MM.1S (cell line): Measurements from ENCODE around the gene CACFD1.

ENCODE experiments used
- DNase-seq: peaks from one replicate; pipeline ENCODE4 v3.0.0-alpha.2; 2015
- H2AFZ ChIP-seq: fragments of 300-600 bp; sonication (generic); 2 replicates; pipeline ENCODE4 v1.6.0; 2016; ENCODE audit warnings: antibody characterized with exemption, low read length
- H3F3A ChIP-seq: fragments of 300-600 bp; sonication (generic); 2 replicates; pipeline ENCODE4 v1.6.1; 2016; ENCODE audit warnings: mild to moderate bottlenecking, antibody characterized with exemption, low read length, moderate library complexity, mixed read lengths; ENCODE audit not compliant: insufficient read depth
- H3K27ac ChIP-seq: fragments of 300-600 bp; sonication (generic); 2 replicates; pipeline ENCODE4 v1.5.1; 2016; ENCODE audit warnings: mild to moderate bottlenecking, low read length
- H3K27me3 ChIP-seq: fragments of 300-600 bp; sonication (generic); replicated peaks from 2 replicates; pipeline ENCODE4 v1.6.0; 2016; ENCODE audit warnings: low read length; ENCODE audit not compliant: insufficient read depth
- H3K36me3 ChIP-seq: fragments of 300-600 bp; sonication (generic); replicated peaks from 2 replicates; pipeline ENCODE4 v1.6.1; 2016; ENCODE audit warnings: mild to moderate bottlenecking, low read length, mixed read lengths; ENCODE audit not compliant: insufficient read depth
- H3K4me1 ChIP-seq: fragments of 300-600 bp; sonication (generic); 2 replicates; pipeline ENCODE4 v1.6.1; 2016; ENCODE audit warnings: low read length, mixed read lengths
- H3K4me2 ChIP-seq: fragments of 300-600 bp; sonication (generic); 2 replicates; pipeline ENCODE4 v1.6.0; 2016; ENCODE audit warnings: low read depth, low read length
- H3K4me3 ChIP-seq: fragments of 300-600 bp; sonication (generic); 2 replicates; pipeline ENCODE4 v1.5.1; 2016; ENCODE audit warnings: low read length, mixed read lengths
- H3K79me2 ChIP-seq: fragments of 300-600 bp; sonication (generic); 2 replicates; pipeline ENCODE4 v1.6.1; 2016; ENCODE audit warnings: mixed run types, low read length, mixed read lengths
- H3K9ac ChIP-seq: fragments of 300-600 bp; sonication (generic); 2 replicates; pipeline ENCODE4 v1.6.1; 2016; ENCODE audit warnings: low read length, mixed read lengths
- H3K9me2 ChIP-seq: fragments of 300-600 bp; sonication (generic); replicated peaks from 2 replicates; pipeline ENCODE4 v1.6.1; 2016; ENCODE audit warnings: mild to moderate bottlenecking, low read length, mixed read lengths; ENCODE audit not compliant: insufficient read depth
- H3K9me3 ChIP-seq: fragments of 300-600 bp; sonication (generic); replicated peaks from 2 replicates; pipeline ENCODE4 v1.6.1; 2016; ENCODE audit warnings: mild to moderate bottlenecking, low read length, mixed read lengths; ENCODE audit not compliant: insufficient read depth
- H4K20me1 ChIP-seq: fragments of 300-600 bp; sonication (generic); 2 replicates; pipeline ENCODE4 v1.6.1; 2016; ENCODE audit warnings: mild to moderate bottlenecking, low read length, moderate library complexity, mixed read lengths; ENCODE audit not compliant: insufficient read depth
- CTCF ChIP-seq: fragments of 300-600 bp; sonication (generic); IDR thresholded peaks from 2 replicates; pipeline ENCODE4 v1.5.1; 2016; ENCODE audit warnings: antibody characterized with exemption, low read length, mixed read lengths
- EZH2 ChIP-seq: fragments of 300-600 bp; sonication (generic); optimal IDR thresholded peaks from 2 replicates; pipeline ENCODE3; 2017; ENCODE audit warnings: low read depth, mild to moderate bottlenecking, antibody characterized with exemption, low read length, mixed read lengths
- EZH2phosphoT487 ChIP-seq: fragments of 300-600 bp; sonication (generic); IDR thresholded peaks from 2 replicates; pipeline ENCODE4 v1.6.1; 2018; ENCODE audit warnings: antibody characterized with exemption, low read length

Gene CACFD1

GRCh38 chr9:133519693-133520092, 59.9 kb downstream of the CACFD1 start:
- H3K9me2 ChIP-seq, result no peaks in the 10 kb centered on the region
- H3K36me3 ChIP-seq, result no peaks in the 10 kb centered on the region
- no peaks in the 10 kb centered on the region for H4K20me1 ChIP-seq
- H3K9ac ChIP-seq, result no peak overlapping the region
- no peak overlapping the region for H3K27ac ChIP-seq
- peaks cover 97% of the 10 kb centered on the region for H3K27me3 ChIP-seq
- no peaks in the 10 kb centered on the region for H3K79me2 ChIP-seq
- no peak overlapping the region for H2AFZ ChIP-seq
- H3K4me1 ChIP-seq, result no peaks in the 10 kb centered on the region
- no peaks in the 10 kb centered on the region for H3K9me3 ChIP-seq
- TF ChIP-seq EZH2phosphoT487 (no peak), EZH2 (no peak), CTCF (no peak)
- H3K4me2 ChIP-seq, result no peak overlapping the region
- no peak for DNase-seq
- no peaks in the 10 kb centered on the region for H3F3A ChIP-seq
- no peak overlapping the region for H3K4me3 ChIP-seq

GRCh38 chr9:133520121-133520835, 60.5 kb downstream of the CACFD1 start:
- no peak for TF ChIP-seq EZH2
- TF ChIP-seq CTCF, result no peak
- TF ChIP-seq EZH2phosphoT487, result no peak

More at GRCh38 chr9:133520121-133520835, 60.5 kb downstream of the CACFD1 start:
- no peak for DNase-seq
- H3K4me1 ChIP-seq, result no peaks in the 10 kb centered on the region
- H3F3A ChIP-seq, result no peaks in the 10 kb centered on the region
- no peak overlapping the region for H2AFZ ChIP-seq
- no peaks in the 10 kb centered on the region for H3K9me2 ChIP-seq
- H3K27me3 ChIP-seq, result peaks cover 95% of the 10 kb centered on the region
- H3K79me2 ChIP-seq, result no peaks in the 10 kb centered on the region
- no peak overlapping the region for H3K27ac ChIP-seq
- no peaks in the 10 kb centered on the region for H3K36me3 ChIP-seq
- no peaks in the 10 kb centered on the region for H3K9me3 ChIP-seq
- H4K20me1 ChIP-seq, result no peaks in the 10 kb centered on the region
- no peak overlapping the region for H3K9ac ChIP-seq
- no peak overlapping the region for H3K4me2 ChIP-seq
- H3K4me3 ChIP-seq, result no peak overlapping the region
